GM18507 (cell line): ENCODE data around the gene TTLL1.

Source experiments
- DNase-seq: peaks from one replicate; pipeline ENCODE4 v3.0.0; 2011; ENCODE audit warnings: low read depth; ENCODE audit not compliant: insufficient read length; ENCODE audit errors: extremely low spot score
- FAIRE-seq: peaks from 2 replicates; lab custom pipeline; 2011; peaks lifted over from hg19 to GRCh38; lab: Jason Lieb, UNC

TTLL1 gene

GRCh38 chr22:43079742-43080141 is 9.4 kb downstream of the TTLL1 start:
- no peak for DNase-seq
- no peak for FAIRE-seq

GRCh38 chr22:43078522-43078921 is 10.7 kb downstream of the TTLL1 start:
- no peak for FAIRE-seq
- no peak for DNase-seq

GRCh38 chr22:43077121-43077877 is 11.9 kb downstream of the TTLL1 start:
- DNase-seq (no peak), FAIRE-seq (no peak)

- no peak for FAIRE-seq
- DNase-seq = no peak
Observed at GRCh38 chr22:43066844-43067385, 22.3 kb downstream of the TTLL1 start.

GRCh38 chr22:43066134-43066533 is 23.1 kb downstream of the TTLL1 start:
- no peak for FAIRE-seq
- no peak for DNase-seq

- DNase-seq = no peak
- FAIRE-seq = no peak
Observed at GRCh38 chr22:43060183-43060582, 29.0 kb downstream of the TTLL1 start.

- DNase-seq (no peak), FAIRE-seq (no peak)
Observed at GRCh38 chr22:43057641-43058040, 31.6 kb downstream of the TTLL1 start.

- no peak for DNase-seq
- no peak for FAIRE-seq
Observed at GRCh38 chr22:43053176-43053575, 36.0 kb downstream of the TTLL1 start.

GRCh38 chr22:43050995-43051394 is 38.2 kb downstream of the TTLL1 start:
- FAIRE-seq = no peak
- DNase-seq = no peak

GRCh38 chr22:43047605-43048004 is 41.6 kb downstream of the TTLL1 start:
- FAIRE-seq = no peak

GRCh38 chr22:43044290-43044712 is 44.9 kb downstream of the TTLL1 start:
- DNase-seq (no peak), FAIRE-seq (no peak)

More at GRCh38 chr22:43047605-43048004, 41.6 kb downstream of the TTLL1 start:
- DNase-seq = no peak

GRCh38 chr22:43042101-43042780 is 47.0 kb downstream of the TTLL1 start:
- no peak for DNase-seq
- FAIRE-seq = no peak

- no peak for FAIRE-seq
- DNase-seq = no peak
Observed at GRCh38 chr22:43039800-43040199, 49.4 kb downstream of the TTLL1 start.

GRCh38 chr22:43038325-43038724 is 50.9 kb downstream of the TTLL1 start:
- no peak for FAIRE-seq

GRCh38 chr22:43036282-43036829 is 52.8 kb downstream of the TTLL1 start:
- DNase-seq (no peak), FAIRE-seq (no peak)

More at GRCh38 chr22:43038325-43038724, 50.9 kb downstream of the TTLL1 start:
- DNase-seq = no peak

GRCh38 chr22:43035250-43035649 is 53.9 kb downstream of the TTLL1 start:
- FAIRE-seq (no peak), DNase-seq (no peak)

- DNase-seq = no peak
- no peak for FAIRE-seq
Observed at GRCh38 chr22:43031617-43032016, 57.6 kb downstream of the TTLL1 start.

GRCh38 chr22:43018615-43019014 is 70.6 kb downstream of the TTLL1 start:
- FAIRE-seq (no peak), DNase-seq (no peak)

- DNase-seq = no peak
- no peak for FAIRE-seq
Observed at GRCh38 chr22:43017525-43018460, 71.4 kb downstream of the TTLL1 start.
